ENCODE data around the gene KIZ. TPM values are rescaled to one million over a fixed set of nuclear protein-coding genes. Genes with fewer than 3 reads are reported as not detected.

Gene KIZ
- total and polyA plus RNA-seq, 7 donors = 4.6 to 26.2 (median 18.6) TPM

- no peaks in the 10 kb centered on the region for H3K36me3 ChIP-seq (ENCODE audit: insufficient read depth in 1 of 2, low read depth in 1 of 2)
- WGBS, 3 donors = 2 to 5% (median 3%) methylated on average over 20 to 35 of the region's 35 CpGs
- H3K9me3 ChIP-seq = no peaks in the 10 kb centered on the region
- intact Hi-C loops (cut with DNase I) = no loop called here
- H3K4me3 ChIP-seq = peak overlapping the region; percentile 66
- peaks cover 0 to 97% (median 47%) of the 10 kb centered on the region in 3 donors for H3K27me3 ChIP-seq (ENCODE audit: insufficient read depth in 3 of 3, low read length in 2 of 3)
- peaks cover 39% of the 10 kb centered on the region for H3K4me1 ChIP-seq
- ATAC-seq = peak; percentile 10 to 27 (median 20)
- no peak for TF ChIP-seq CTCF (IDR thresholded peaks at IDR 0.05)
- peak in 1 of 2 donors; percentile 53 for DNase-seq
- no peak overlapping the region for H3K27ac ChIP-seq
Observed at GRCh38 chr20:21101453-21101931, 24.4 kb upstream of the KIZ start.

- H3K27me3 ChIP-seq (ENCODE audit: insufficient read depth in 3 of 3, low read length in 2 of 3) = peaks cover under 1 to 97% (median 47%) of the 10 kb centered on the region in 3 donors
Observed at GRCh38 chr20:21101932-21102575, 23.8 kb upstream of the KIZ start.

DNA sequence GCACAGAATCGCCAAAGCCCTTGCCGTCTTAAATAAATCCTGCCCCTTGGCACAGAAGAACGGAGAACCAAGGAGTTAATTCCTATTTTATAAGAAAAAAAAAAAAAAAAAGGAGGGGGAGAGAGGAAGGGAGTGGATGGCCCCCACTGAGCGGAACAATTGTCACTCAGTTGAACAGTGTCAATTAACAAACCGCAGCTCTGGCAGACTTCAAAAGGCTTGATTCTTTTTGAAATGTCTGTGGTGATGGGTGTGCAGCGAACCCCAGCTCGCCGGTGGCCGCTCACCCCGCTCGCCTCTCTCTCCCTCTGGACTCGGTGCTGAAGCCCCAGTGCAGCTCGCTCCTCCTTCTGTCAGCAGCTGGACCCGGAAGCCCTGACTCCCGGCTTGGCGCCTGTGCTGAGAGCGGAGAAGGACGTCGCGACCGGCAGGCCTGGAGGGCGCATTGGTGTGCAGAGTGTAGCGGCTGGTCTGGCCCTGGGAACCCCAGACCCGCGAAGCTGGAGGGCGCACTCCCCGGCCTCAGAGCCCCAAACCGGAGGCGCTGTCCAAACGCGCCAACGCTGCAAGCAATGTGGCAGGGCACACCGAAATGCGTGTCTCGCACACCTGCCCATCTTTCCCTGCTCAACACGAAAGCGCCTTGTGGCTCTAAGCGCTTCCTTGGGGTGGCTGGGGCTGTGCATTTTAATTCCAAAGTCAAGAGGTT, 23.1 kb upstream of the KIZ start:
- H3K4me3 ChIP-seq = peak overlapping the region; percentile 66
- no peak overlapping the region for H3K27ac ChIP-seq
- H3K27me3 ChIP-seq (ENCODE audit: insufficient read depth in 3 of 3, low read length in 2 of 3) = peaks cover 2 to 98% (median 47%) of the 10 kb centered on the region in 3 donors
- intact Hi-C loops (cut with DNase I) = no loop called here
- no peak for TF ChIP-seq CTCF (IDR thresholded peaks at IDR 0.05)
- ATAC-seq (peak; percentile 26 to 60 (median 50)), DNase-seq (peak; percentile 33 to 65)
- no peaks in the 10 kb centered on the region for H3K36me3 ChIP-seq (ENCODE audit: insufficient read depth in 1 of 2, low read depth in 1 of 2)
- no peaks in the 10 kb centered on the region for H3K9me3 ChIP-seq
- 1 to 3% (median 1%) methylated on average over 38 of the region's 38 CpGs for WGBS, 3 donors
- H3K4me1 ChIP-seq = peaks cover 39% of the 10 kb centered on the region

More at GRCh38 chr20:21101932-21102575, 23.8 kb upstream of the KIZ start:
- peak; percentile 22 to 51 (median 38) for ATAC-seq
- H3K27ac ChIP-seq = no peak overlapping the region
- peak overlapping the region; percentile 66 for H3K4me3 ChIP-seq
- no peaks in the 10 kb centered on the region for H3K9me3 ChIP-seq
- WGBS, 3 donors = 1 to 4% (median 4%) methylated on average over 33 to 35 of the region's 35 CpGs
- no peak for TF ChIP-seq CTCF (IDR thresholded peaks at IDR 0.05)
- H3K36me3 ChIP-seq (ENCODE audit: insufficient read depth in 1 of 2, low read depth in 1 of 2) = no peaks in the 10 kb centered on the region
- peak in 1 of 2 donors; percentile 52 for DNase-seq
- peaks cover 39% of the 10 kb centered on the region for H3K4me1 ChIP-seq
- intact Hi-C loops (cut with DNase I) = no loop called here

DNA sequence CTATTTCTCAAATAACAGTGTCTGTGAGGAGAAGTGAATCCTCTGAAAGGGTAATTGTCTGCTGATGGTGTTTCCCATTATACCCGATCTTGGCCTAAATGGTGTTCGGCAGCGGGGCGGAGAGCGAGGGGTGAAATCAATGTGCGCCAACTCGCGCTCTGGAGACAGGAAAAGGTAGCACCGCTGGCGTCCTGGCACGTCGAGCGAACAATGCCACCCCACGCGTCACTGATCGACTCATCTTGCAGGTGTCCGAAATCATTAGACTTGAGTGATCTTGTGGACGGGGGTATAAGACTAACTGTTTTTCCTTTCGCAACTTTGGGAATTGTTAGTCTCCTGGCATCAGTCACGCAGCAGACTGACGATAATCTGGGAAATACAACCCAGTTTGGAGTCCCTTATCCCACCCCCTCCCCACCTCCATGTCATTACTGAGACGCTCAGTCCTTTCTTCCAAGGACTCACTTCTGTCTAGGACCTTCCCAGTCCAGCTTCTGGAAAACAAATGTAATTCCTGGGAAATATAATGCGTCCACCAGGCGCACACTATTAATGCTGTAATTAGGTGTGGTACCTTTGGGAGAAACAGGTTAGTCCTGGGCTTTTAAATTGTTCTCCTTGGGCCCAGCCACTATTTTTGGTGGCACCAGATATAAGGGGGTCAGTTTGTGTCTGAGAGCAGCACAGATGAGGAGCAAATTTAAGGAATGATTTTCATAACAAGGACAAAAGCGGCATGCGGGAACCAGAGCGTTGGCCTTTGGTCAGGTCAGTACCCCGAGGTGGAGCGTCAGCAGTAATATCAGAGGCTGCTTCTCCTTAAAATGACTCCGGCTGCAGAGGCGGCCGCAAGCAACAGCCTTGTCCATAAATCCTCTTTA, 22.1 kb upstream of the KIZ start:
- Histone ChIP-seq H3K9me3 (no peaks in the 10 kb centered on the region), H3K36me3 (ENCODE audit: insufficient read depth in 1 of 2, low read depth in 1 of 2) (no peaks in the 10 kb centered on the region), H3K27me3 (ENCODE audit: insufficient read depth in 3 of 3, low read length in 2 of 3) (peaks cover 5 to 98% (median 52%) of the 10 kb centered on the region in 3 donors), H3K4me3 (no peak overlapping the region), H3K4me1 (peaks cover 39% of the 10 kb centered on the region), H3K27ac (no peak overlapping the region)
- ATAC-seq (no peak), DNase-seq (no peak)
- WGBS, 3 donors = 12 to 18% (median 13%) methylated on average over 32 of the region's 32 CpGs
- no peak for TF ChIP-seq CTCF (IDR thresholded peaks at IDR 0.05)
- intact Hi-C loops (cut with DNase I) = no loop called here
